IPS-NIHi11 (cell line): ENCODE measurements around the gene AHCYL2.
"Not testable (repeated sequence)": the region's sequence is repeated elsewhere in the genome, so short reads cannot be mapped to it uniquely, and the experiment has no call there.

Experiments used
- DNase-seq: peaks from one replicate; pipeline ENCODE4 v3.0.0; 2012; ENCODE audit warnings: mixed read lengths, low spot score

Gene AHCYL2

DNA sequence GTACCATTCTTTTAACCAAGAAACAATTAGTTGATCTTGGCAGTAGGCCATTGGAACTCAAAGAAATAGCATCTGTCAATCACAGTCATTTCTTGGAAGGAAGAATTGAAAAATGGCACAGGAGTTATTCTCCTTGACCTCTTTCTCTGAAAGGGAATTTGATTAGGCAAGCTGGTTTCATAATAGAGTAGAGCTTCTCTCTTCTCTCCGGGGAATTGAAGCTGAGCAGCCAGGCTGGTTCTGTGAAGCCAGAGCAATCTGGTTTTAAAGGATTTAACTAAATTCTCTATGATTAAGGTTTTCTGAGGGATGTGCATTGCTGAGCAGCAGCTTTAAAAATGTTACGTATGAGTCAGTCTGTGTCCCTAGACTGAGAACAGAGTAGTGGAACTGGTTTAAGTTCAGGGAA is 70.2 kb downstream of the AHCYL2 start:
- no peak for DNase-seq

DNA sequence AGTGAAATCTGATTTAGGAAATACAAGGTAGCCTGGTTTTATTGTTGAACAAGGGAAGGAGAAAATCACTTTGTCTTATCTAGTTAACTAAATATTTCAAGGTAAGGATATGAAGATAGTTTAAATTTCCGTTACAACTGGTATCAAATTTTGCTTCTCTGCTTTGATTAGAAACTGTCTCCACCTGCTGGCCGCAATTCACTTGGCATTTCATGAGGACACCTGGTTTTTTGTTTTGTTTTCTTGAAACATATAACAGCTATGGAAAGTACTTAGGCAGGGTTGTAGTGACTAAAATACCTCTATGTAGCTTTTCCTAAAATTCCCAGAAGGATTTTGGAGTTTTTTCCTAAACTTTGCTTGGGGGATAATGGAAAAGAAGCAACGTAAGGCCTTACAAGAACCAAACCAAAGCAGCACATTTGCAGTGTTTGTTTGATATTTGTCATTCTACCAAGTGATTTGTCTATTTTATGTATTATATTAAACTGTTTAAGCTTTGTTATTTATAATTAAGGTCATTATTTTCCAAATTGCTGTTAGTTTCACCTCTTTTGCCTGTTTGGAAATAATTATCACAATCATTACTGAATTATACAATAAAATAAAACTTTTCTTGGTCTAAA is 73.6 kb downstream of the AHCYL2 start:
- peak; percentile 58 for DNase-seq

DNA sequence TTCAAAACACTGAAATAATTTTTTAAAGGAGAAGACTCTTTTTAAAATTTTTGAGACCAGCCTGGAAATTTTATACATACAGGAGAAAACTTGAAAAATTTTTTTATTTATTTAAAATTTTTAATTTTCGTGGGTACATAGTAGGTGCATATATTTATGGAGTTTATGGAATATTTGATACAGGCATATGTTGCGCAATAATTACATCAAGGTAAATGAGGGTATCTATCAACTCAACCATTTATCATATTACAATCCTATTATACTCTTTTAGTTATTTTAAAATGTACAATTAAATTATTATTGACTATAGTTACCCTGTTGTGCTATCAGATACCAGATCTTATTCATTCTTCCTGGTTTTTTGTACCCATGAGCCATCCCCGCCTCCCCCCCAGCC is 75.1 kb downstream of the AHCYL2 start:
- DNase-seq, result no peak

DNA sequence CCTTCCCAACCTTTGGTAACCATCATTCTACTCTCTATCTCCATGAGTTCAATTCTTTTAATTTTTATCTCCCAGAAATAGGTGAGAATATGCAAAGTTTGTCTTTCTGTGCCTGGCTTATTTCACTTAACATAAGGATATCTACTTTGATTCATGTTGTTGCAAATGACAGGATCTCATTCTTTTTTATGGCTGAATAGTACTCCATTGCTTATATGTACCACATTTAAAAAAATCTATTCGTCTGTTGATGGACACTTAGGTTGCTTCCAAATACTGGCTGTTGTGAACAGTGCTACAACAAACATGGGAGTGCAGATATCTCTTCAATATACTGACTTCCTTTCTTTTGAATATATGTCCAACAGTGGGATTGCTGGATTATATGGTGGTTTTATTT is 75.5 kb downstream of the AHCYL2 start:
- not testable (repeated sequence) for DNase-seq

DNA sequence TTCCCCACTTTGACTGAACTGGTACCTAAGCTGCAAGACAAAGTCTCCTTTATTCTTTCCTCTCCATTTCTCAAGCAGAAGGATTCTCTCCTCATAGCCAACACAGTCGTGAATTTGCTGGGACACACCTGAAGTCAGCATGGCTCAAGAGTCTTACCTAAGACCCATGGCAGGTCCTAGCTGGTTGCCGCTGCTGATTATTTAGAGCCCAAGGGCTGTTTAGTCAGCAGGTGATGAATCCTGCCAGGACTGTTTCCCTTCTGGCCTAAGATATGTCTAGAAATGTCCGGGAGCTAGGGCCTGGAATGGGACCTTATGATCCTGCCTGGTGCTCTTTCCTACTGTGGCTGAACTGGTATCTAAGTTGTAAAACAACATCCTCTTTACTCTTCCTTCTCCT is 82.8 kb downstream of the AHCYL2 start:
- DNase-seq, result no peak

DNA sequence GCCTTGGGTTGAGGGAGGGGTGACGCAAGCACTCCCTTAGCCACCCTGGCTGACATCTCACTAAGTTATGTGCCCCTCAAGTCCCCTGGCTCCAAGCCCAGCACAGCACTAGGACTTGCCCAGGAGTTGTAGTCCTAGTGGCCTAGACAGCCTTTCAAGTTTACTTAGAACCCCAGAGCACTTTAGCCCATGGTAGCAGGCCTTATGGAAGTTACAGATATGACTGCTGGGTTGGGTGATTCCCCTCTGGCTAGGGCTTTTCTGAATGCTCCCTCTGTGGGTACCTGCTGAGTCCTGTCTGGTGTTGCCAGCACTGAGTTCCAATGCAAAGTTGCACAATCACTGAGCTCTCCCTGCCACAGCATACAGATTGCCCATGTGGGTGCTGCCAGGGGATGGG is 83.2 kb downstream of the AHCYL2 start:
- no peak for DNase-seq

DNA sequence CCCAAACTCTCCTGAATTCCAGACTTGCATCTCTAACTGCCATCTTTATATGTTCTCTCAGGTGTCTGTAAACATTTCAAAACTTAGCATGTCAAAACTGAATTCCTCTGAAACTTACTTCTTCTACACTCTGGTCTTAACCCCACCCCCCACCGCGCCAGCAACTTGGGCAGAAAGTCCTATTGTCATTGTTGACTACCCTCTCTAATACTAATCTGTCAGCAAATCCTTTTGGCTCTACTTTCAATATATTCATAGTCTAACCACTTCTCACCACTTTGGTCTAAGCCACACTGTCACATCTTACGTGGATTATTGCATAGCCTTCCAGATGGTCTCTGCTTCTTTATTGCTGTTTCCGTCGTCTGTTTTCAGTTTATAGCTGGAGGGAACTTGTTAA is 86.6 kb downstream of the AHCYL2 start:
- DNase-seq, result no peak

DNA sequence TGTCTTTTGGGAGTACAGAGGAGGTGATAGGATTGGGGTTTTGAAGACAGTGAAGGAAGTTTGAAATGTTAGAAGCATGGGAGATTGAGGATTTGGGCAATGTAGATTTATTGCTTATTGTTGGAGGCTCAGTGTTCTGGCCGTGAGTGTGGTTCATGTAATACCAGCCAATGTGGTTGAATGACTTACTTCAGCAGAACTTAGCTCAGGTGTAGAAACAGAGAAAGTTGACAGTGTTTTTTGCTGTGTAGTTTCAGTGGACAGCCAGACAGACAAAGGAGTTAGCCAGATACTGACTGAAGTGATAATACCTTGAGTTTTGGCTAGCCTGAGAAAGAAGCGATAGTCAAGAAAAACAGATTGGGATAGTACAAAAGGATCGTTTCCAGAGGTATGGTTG is 88.5 kb downstream of the AHCYL2 start:
- DNase-seq, result no peak

DNA sequence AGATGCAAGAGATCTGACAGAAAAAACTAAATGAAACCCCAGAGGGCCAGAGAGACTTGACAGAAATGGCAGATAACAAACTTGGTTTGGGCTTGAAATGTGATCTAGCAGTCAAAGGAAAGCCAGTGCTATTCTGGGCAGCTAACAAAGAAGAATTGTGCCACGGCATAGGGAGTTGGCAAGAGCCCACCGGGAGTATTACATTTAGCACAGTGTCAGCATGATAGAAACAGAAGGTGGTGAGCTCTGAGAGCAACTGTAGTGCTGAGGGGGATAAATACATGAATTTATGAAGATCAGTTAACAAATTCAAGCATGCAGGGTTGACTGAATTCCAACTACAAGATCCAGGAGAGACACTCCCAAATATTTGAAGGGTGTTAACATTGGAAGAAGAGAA is 91.1 kb downstream of the AHCYL2 start:
- DNase-seq, result no peak

DNA sequence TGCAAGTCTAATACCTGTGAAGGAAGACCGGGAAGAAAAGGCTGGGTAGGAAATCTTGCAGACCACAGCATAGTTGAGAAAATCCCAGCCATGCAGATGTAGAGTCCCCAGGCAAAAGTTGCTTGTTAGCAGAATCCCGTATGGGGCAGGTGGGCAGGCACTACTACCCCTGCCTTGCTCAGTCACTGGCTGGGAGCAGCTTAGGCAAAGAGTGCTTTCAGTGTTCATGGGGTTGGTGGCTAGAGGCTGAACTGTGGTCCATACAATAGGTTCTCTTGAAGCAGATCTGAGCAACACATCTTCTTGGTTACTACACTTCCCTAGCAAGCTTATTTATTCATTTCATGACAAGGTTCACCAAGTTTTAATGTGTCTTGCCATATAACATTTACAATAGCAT is 92.6 kb downstream of the AHCYL2 start:
- DNase-seq, result no peak

DNA sequence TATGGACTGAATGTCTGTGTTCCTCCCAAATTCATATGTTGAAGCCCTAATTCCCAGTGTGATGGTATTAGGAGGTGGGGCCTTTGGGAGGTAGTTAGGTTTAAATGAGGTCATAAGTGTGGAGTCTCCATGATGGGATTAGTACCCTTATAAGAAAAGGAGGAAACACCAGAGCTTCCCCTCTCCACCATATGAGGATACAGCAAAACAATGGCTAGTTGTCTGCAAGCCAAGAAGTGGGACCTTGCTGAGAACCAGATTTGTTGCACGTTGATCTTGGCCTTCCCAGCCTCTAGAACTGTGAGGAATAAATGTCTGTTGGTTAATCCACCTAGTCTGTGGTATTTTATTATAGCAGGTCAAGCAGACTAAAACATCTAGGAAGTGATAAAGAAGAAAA is 102.2 kb downstream of the AHCYL2 start:
- no peak for DNase-seq

DNA sequence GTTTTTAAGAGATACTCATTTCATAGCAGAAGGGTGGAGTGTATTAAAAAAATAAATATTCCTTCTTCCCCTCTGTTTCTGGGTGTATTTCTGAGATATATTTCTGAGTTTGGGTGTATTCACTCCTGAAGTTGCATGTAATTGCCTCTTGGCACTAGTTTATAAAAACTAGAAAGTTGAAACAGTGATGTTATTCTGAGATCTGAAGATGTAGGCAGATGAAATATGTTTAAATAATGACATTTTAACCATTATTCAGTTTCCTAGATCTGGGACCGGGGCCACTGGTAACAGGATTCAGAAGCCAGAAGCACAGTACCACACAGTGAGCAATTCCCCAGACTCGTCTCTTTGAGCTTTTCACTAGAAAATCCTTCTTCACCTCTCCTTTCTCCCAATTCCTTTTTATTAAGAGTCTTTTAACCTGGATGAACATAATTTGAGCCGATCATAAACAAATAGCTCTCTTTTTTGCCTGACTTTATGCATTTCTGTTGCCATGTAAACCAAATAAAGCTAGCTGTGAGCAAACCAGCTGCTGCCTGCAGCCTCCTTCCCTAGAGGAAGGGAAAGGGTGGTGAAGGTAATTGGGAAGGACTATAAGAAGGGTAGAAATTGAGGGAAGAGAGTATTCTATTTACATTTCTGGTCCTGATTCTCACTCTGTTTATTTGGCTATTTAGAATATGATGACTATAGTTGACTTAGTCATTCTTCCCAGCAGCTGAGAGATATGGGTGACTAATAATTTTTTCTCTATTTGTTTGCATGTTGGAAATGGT is 107.6 kb downstream of the AHCYL2 start:
- no peak for DNase-seq

DNA sequence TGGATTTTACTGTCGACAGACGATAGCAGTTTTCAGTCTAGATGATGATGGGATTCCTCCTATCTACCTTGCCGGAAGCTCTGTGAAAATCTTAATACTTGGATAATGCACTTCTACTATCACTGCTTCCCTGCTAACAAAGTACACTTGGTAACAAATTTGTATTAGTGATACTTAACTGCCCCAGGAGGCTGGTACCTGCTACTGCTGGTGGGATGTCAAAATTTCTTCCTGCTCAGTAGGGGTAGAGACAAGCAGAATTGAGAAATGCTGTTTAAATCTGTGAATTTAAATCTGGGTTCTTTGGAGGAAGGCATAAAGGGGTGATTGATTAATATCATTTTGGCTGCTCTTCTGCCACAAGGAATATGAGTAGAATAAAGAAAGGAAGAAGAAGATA is 109.6 kb downstream of the AHCYL2 start:
- DNase-seq, result no peak

DNA sequence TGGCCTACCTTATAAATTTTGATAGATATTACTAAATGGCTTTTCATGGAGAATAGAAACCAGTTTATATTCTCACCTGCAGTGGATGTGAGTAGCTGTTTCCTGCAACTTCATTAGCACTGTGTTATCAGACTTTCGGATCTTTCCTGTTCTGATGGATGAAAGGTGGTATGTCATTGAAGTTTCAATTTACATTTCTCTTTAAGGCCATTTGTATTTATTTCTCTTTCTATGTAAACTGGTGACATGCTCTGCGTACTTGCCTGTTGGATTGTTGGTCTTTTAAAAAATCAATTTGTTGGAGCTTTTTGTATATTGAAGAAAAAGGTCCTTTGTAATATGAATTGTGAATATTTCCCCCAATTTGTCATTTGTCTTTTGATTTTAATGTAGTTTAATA is 113.6 kb downstream of the AHCYL2 start:
- no peak for DNase-seq

DNA sequence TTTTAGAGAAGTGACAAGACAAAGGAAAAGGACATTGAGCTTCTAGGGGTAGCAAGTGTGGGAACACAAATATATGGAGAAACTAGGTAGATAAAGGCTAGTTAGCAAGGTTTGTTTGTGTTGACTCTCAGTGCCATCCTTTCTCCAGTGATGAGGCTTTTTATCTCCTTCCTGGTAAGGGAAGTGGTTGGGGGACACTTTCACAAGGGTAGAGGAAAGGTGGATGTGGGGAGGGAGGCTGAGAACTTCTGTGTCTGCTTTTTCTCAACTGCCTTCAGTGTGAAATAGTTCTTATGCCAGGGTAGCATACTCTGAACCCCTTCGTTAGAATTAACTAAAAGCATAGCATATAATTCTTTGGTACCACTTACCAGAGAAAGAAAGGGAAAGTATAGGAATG is 116.4 kb downstream of the AHCYL2 start:
- no peak for DNase-seq

DNA sequence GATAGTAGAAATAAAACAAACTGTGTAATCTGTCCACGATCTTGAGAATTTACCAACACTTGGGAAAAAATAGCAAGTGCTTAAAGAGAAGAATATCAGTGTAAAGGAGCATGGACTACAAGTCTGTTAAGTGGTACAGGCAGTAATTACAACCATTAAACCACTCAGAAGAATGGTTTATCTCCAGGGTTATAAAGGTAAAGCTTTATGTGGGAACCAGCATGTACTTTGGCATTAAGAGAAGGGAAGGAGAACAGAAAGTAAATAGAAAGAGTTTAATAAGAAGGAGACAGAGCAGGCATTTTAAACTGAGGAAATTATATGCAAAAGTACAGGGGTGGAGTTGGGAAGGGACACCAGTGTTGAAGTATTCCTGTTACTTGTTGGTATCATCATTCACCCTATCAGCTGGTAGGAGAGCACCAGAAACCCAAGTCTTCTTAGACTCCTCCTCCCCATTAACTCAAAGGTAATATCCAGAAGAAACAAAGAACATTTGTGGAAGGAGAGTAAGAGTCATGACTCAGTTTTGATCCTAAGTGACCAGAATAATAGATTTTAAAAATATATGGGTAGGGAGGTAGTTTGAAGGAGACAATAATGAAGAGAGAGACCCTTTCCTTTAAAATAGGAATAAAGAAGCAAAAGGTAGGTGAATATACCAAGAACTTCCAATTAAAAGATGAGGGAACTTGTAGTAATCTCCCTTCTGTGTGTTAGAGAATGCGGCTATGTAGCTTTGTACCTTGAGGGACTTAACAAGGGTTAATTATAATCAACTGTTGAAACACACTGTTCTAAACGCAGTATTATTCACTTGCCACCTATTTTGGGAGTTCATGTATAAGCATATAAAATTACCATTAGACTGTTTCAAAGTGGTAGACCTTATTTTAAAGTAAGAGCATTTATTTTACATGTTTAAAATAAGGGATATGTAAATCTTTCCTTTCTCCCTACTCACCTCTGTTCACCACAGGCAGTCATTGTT is 117.3 kb downstream of the AHCYL2 start:
- no peak for DNase-seq

DNA sequence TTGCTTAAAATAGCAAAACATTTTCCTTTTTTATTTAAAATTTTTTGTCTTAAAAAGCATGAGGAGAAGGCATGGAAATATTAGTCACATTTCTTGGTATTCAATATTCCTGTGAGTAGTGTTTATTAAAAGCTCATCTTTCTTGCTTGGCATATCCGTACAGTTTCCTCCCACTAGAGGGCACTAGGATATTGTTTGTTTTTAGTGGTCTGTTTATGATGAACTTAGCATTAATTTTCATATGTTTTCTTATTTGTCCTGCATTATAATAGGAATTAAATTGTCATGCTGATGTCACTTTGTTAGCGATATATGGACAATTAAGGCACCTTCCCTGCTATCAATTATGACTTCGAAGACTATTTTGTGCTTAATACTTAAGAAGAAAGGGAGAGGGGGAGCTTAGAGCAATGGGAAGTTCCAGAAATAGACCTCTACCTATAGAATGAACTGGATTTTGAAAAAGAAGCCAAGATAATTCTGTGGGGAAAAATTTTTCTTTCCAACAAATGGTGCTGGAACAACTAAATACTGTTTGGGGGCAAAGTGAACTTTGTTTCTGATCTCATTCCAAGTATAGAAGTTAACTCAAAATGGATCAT is 118.4 kb downstream of the AHCYL2 start:
- DNase-seq, result peak; percentile 19

DNA sequence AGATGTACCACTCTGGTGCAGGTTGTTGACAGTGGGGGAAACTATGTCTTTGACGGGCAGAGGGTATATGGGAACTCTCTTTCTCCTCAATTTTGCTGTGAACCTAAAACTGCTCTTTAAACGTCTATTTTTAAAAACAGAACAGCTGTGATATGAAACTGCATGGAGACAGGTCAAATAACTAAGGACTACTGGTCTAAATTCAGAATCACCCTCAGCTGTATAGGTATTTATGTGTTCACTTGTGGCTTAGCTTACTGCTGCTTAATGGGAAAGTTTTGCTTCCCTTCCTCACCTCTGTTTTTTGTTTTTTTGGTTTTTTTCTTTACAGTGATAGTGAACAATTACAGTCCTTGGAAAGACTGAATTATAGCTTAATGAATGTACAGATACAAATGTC is 122.5 kb downstream of the AHCYL2 start:
- DNase-seq, result no peak

DNA sequence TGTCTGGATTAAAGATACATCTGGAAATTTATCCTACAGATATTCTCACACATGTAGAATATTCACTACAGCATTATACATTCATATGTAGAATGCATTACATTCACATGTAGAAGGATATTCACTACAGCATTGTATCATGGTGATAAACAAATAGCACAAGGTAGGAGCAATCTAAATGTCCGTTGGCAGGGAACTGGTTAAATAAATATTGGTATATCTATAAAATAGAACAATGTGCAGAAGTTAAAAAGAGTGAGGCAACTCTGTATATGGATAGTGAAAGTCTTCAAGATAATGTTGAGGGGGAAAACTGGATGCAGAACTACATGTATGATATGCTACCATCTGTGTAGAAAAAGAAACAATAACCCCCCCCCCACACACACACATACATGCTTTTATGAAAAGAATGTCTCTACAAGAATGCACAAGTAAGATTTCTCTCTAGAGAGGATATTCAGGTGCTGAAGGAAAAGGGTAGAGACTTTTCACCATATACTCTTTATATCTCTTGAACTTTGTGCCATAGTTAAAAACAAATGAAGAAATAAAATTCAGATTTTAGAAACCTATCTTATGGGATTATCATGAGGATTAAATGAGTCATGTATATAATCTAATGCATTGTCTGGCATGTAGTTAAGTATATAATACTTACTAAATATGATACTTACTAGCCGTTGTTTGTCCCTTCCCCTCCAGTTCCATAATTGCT is 123.4 kb downstream of the AHCYL2 start:
- DNase-seq, result no peak

DNA sequence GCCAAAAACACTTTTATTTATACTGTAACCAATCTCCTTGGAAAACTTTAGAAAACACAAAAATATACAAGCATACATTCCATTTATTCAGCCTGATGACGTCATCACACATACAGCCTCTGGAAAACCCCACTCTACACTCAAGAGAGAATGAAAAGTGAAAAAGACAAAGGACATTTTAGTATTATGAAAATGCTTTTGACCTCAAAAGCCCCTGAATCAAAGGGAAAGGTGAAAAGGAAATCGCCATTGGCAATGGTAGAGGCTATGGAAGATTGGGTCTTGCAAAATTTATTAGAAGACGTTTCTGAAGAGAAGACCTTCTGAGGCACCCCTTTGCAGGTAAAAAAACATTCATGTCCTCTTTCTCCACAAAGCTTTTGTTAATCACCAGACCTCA is 126.5 kb downstream of the AHCYL2 start:
- DNase-seq, result no peak

DNA sequence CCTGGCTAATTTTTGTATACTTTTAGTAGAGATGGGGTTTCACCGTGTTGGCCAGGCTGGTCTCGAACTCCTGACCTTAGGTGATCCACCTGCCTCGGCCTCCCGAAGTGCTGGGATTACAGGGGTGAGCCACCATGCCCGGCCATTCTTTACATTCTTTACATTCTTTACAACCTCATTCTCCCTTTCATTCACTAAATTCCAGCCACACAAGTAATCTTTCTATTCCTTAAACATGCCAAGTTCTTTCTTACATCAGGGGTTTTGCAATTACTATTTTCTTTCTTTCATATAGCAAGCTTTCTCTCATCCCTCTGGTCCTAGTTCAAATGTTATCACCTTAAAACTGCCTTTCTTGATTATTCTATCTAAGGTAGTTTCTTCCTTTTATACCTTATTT is 128.3 kb downstream of the AHCYL2 start:
- DNase-seq, result not testable (repeated sequence)
